ENCODE measurements around the gene GCNA.

Gene GCNA

DNA sequence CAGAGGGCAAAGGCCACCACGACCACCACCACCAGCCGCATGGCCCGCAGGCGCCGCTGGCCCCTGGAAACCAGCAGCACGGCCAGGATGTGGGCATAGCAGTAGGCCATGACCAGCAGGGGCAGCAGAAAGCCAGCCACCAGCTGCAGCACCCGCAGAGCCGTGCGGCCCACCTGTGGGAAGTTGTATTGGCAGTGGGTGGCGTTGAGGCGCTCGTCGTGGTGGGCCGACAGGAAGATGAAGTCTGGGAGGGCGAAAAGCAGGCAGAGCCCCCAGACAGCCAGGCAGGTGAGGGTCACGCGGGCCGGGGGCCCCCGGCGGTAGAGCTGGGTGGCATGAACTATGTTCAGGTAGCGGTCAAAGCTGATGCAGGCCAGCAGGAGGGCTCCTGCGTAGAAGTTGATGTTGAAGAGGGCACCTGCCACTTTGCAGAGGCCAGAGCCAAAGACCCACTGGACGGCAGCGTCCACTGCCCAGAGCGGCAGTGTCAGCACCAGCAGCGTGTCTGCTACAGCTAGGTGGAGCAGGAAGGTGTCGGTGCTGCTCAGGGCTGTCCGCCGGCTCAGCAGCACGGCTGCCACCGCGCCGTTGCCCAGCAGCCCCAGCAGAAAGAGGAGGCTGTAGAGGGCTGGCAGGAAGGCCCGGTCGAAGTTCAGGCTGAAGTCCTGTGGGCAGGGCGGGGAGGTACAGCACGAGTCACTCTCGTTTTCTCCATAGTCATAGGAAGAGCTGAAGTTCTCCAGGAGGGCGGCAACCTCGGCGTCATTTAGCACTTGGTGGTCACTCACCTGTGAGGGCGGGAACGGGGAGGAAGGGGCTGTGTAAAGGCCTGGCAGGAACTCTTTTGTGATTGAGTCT is 38.7 kb downstream of the GCNA start:
- DNase-seq (ENCODE audit: insufficient read length, low spot score) (no peak), FAIRE-seq (no peak)
- TF ChIP-seq, protein P1, sequence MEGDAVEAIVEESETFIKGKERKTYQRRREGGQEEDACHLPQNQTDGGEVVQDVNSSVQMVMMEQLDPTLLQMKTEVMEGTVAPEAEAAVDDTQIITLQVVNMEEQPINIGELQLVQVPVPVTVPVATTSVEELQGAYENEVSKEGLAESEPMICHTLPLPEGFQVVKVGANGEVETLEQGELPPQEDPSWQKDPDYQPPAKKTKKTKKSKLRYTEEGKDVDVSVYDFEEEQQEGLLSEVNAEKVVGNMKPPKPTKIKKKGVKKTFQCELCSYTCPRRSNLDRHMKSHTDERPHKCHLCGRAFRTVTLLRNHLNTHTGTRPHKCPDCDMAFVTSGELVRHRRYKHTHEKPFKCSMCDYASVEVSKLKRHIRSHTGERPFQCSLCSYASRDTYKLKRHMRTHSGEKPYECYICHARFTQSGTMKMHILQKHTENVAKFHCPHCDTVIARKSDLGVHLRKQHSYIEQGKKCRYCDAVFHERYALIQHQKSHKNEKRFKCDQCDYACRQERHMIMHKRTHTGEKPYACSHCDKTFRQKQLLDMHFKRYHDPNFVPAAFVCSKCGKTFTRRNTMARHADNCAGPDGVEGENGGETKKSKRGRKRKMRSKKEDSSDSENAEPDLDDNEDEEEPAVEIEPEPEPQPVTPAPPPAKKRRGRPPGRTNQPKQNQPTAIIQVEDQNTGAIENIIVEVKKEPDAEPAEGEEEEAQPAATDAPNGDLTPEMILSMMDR (IDR thresholded peaks at IDR 0.05; ENCODE audit: insufficient read depth, missing control alignments) = no peak

DNA sequence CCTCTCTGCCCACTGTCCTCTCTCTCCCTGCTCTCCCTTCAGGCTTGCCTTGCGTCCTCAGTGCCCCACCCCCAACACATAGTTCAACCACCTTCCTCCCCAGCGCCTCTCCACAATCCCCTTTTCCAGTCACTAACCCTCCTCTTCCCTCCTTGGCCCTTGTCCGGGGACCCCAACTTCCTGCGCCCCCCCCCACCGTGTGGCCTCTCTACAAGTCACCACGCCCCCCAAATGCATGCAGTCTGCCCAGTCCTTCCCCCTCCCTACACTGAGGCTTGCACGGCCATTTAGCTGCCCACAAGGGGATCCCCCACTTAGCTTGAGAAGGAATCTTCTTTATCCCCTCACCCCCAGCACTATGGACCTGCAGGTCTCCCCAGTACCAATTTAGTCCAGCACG is 39.5 kb downstream of the GCNA start:
- FAIRE-seq (no peak), DNase-seq (ENCODE audit: insufficient read length, low spot score) (no peak)
- TF ChIP-seq, protein P1 (IDR thresholded peaks at IDR 0.05; ENCODE audit: insufficient read depth, missing control alignments) = no peak

DNA sequence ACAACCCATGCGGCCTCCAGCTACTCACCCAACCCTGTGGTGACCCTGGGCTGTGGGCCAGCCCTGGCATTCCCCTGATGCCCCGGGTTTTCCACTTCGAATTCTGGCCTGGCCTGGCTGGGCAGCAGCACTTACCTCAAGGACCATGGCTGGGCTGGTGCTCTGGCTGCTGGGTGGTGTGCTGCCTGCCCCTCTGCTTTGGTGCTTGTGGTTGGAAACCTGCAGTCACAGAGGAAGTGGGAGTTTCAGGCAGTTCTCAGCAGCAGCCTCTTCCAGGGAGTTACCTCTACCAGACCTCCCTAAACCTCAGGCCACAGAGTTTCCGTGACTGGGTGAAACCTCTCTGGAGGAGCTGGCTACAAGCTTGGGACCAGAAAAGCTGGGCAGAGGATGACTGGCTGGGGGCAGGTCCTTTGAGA is 40.1 kb downstream of the GCNA start, which contains the start of gene CXCR3:
Gene CXCR3 (minus strand): TSS at position 209 of the 419 bp plus-strand sequence. CDS start 62 bp downstream, at position 147.
- FAIRE-seq = no peak
- TF ChIP-seq, protein P1 (IDR thresholded peaks at IDR 0.05; ENCODE audit: insufficient read depth, missing control alignments) = no peak
- DNase-seq (ENCODE audit: insufficient read length, low spot score) = no peak

GRCh38 chrX:71618787-71619186 is 40.5 kb downstream of the GCNA start:
- FAIRE-seq = no peak
- TF ChIP-seq, protein P1 (IDR thresholded peaks at IDR 0.05; ENCODE audit: insufficient read depth, missing control alignments) = no peak
- no peak for DNase-seq (ENCODE audit: insufficient read length, low spot score)

- FAIRE-seq (no peak), DNase-seq (ENCODE audit: insufficient read length, low spot score) (no peak)
Observed at GRCh38 chrX:71619193-71619592, 41.0 kb downstream of the GCNA start.

DNA sequence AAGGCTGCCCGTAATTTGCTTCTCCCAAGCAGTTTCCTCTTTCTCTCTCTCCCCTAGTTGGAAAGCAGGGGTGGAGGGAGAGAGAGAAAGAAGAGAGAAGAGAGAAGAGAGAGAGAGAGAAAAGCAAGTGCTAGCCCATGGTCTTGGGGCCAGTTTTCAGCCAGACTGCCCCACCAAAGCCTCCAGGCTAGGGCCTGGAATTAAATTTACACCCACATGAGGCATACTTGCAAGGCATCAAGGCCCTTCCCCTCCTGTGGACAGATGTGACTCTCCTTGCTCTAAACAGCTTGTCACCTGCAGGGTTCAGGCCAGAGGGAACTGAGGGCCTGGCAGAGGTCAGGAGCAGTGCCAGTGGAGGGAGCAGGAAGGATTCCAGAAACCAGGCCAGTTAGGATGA is 41.7 kb downstream of the GCNA start:
- FAIRE-seq = no peak
- DNase-seq (ENCODE audit: insufficient read length, low spot score) = no peak
- TF ChIP-seq, protein P1 (IDR thresholded peaks at IDR 0.05; ENCODE audit: insufficient read depth, missing control alignments) = no peak

More at GRCh38 chrX:71619193-71619592, 41.0 kb downstream of the GCNA start:
- TF ChIP-seq, protein P1 (IDR thresholded peaks at IDR 0.05; ENCODE audit: insufficient read depth, missing control alignments) = no peak

- DNase-seq (ENCODE audit: insufficient read length, low spot score) (no peak), FAIRE-seq (no peak)
- TF ChIP-seq, protein P1 (IDR thresholded peaks at IDR 0.05; ENCODE audit: insufficient read depth, missing control alignments) = no peak
Observed at GRCh38 chrX:71621603-71622002, 43.4 kb downstream of the GCNA start.
